ENCODE measurements around the gene PLAAT3. TPM values are rescaled to one million over a fixed set of nuclear protein-coding genes. Genes with fewer than 3 reads are reported as not detected.

The PLAAT3 gene
- total RNA-seq, 1 experiment from 2014 or later, result 3.6 TPM

DNA sequence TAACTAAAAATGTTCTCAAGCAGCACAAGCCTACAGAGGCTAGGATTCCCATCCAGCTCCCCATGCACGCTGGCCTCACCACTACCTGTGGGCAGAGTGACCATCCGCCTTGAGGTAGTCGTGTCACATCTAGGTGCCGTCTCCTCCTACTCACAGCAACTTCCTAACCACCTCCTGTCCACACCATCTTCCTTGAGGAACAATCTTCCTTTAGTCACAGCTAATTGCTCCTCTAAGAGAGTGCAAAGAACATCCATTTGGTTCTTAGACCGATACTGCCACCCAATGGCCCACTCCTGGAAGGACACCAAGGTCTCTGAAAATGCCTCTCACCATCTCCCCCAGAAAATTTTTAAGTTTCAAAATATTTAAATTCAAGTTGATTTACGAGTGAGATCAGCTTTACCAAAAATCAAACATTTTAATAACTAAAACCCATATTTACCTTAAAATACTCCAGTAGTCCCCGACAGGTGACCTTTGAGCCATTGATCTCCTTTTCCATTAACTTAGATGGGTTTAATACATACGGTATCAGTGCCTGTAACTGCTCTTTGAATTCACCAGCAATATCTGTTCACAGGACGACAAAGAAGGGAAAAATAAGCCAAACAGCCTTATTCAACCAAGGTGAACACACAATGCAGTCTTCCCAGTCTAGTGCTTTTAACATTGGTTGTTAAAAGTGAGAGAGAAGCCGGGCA, 21.7 kb upstream of the PLAAT3 start:
- intact Hi-C loops (cut with micrococcal nuclease), result loop anchor here (1.0 to 10.0 kb wide), 2 partner anchors 157 to 309 kb away; no protein-coding TSS in a partner anchor
- Mint-ChIP-seq H3K4me1 (ENCODE audit: insufficient read depth, unreplicated experiment) (peaks cover 6% of the 10 kb centered on the region), H3K27me3 (ENCODE audit: insufficient read depth, unreplicated experiment) (no peaks in the 10 kb centered on the region), H3K4me3 (ENCODE audit: unreplicated experiment) (no peak overlapping the region), H3K36me3 (ENCODE audit: insufficient read depth, unreplicated experiment) (peaks cover 82% of the 10 kb centered on the region), H3K9me3 (ENCODE audit: unreplicated experiment) (no peaks in the 10 kb centered on the region), H3K27ac (ENCODE audit: low read depth, unreplicated experiment) (no peak overlapping the region)
- BruUV-seq (replicated peaks), result no TSS peak
- CTCF ChIA-PET, result interaction anchor here (0.5 to 10.4 kb wide), 17 partner anchors 9 to 357 kb away, joined by 3 to 160 read pairs (median 4); no protein-coding TSS in a partner anchor
- POLR2A ChIA-PET, result interaction anchor here (0.6 to 1.3 kb wide), 2 partner anchors 9 to 157 kb away, joined by 4 to 11 read pairs; no protein-coding TSS in a partner anchor
- TF ChIP-seq, protein P1, sequence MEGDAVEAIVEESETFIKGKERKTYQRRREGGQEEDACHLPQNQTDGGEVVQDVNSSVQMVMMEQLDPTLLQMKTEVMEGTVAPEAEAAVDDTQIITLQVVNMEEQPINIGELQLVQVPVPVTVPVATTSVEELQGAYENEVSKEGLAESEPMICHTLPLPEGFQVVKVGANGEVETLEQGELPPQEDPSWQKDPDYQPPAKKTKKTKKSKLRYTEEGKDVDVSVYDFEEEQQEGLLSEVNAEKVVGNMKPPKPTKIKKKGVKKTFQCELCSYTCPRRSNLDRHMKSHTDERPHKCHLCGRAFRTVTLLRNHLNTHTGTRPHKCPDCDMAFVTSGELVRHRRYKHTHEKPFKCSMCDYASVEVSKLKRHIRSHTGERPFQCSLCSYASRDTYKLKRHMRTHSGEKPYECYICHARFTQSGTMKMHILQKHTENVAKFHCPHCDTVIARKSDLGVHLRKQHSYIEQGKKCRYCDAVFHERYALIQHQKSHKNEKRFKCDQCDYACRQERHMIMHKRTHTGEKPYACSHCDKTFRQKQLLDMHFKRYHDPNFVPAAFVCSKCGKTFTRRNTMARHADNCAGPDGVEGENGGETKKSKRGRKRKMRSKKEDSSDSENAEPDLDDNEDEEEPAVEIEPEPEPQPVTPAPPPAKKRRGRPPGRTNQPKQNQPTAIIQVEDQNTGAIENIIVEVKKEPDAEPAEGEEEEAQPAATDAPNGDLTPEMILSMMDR (IDR thresholded peaks at IDR 0.05; ENCODE audit: unreplicated experiment), result peak; percentile 71
- DNase-seq (ENCODE audit: unreplicated experiment), result peak; percentile 66

DNA sequence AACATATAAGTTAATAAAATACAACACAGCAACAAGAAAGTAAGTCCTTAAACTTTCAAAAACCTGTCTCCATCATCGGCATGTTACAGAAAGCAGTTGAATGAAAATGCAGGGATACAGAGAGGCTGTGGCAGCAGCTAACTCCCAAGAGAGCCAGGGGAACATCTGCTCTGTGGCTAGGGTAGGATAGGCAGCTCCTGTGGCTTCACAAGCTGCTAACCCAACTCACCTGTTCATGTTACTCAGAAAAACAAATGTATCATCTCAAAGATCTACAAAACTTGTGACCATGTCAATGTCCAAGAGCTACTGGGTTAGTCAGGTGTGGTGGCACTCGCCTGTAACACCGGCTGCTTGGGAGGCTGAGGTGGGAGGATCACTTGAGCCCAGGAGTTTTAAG, 15.2 kb upstream of the PLAAT3 start:
- POLR2A ChIA-PET, result interaction anchor here (0.6 to 1.6 kb wide), 4 partner anchors 19 to 150 kb away, joined by 3 to 4 read pairs (median 3); no protein-coding TSS in a partner anchor
- DNase-seq (ENCODE audit: unreplicated experiment), result no peak

DNA sequence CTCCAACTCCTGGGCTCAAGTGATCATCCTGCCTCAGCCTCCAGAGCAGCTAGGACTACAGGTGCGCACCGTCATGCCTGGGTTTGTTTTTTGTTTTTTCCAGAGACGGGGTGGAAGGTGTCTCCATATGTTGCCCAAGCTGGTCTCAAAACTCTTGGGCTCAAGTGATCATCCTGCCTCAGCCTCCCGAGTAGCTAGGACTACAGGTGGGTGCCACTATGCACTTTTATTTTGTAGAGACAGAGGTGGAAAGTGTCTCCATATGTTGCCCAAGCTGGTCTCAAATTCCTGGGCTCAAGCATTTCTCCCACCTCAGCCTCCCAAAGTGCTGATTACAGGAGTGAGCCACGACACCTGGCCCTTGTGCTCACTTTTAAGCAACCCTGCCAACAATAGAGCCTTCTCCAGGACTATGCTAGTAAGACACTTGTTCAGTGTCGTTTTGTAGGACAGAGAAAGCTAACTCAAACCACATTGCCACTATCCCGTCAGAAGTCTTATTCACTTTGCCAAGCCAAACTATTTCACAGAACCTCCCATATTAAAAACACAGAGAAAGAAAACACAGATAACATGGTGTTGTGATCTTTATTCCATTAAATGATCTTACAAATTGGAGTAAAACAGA, 9.4 kb upstream of the PLAAT3 start:
- Mint-ChIP-seq H3K36me3 (ENCODE audit: insufficient read depth, unreplicated experiment) (peaks cover 15% of the 10 kb centered on the region), H3K9me3 (ENCODE audit: unreplicated experiment) (no peaks in the 10 kb centered on the region), H3K27ac (ENCODE audit: low read depth, unreplicated experiment) (no peak overlapping the region), H3K27me3 (ENCODE audit: insufficient read depth, unreplicated experiment) (no peaks in the 10 kb centered on the region), H3K4me1 (ENCODE audit: insufficient read depth, unreplicated experiment) (peaks cover 16% of the 10 kb centered on the region), H3K4me3 (ENCODE audit: unreplicated experiment) (no peak overlapping the region)
- ChIA-PET POLR2A (interaction anchor here (0.6 to 1.1 kb wide), 3 partner anchors 65 to 710 kb away, joined by 3 to 4 read pairs (median 3); no protein-coding TSS in a partner anchor), CTCF (interaction anchor here (0.6 to 13.0 kb wide), 3 partner anchors 12 to 144 kb away, joined by 4 to 93 read pairs (median 10); no protein-coding TSS in a partner anchor)
- DNase-seq (ENCODE audit: unreplicated experiment), result no peak
- TF ChIP-seq, protein P1 (IDR thresholded peaks at IDR 0.05; ENCODE audit: unreplicated experiment), result no peak
- intact Hi-C loops (cut with micrococcal nuclease), result no loop called here
- BruUV-seq (replicated peaks), result no TSS peak

More for the DNA sequence above, 15.2 kb upstream of the PLAAT3 start:
- H3K36me3 Mint-ChIP-seq (ENCODE audit: insufficient read depth, unreplicated experiment), result peaks cover 73% of the 10 kb centered on the region
- intact Hi-C loops (cut with micrococcal nuclease), result no loop called here
- H3K9me3 Mint-ChIP-seq (ENCODE audit: unreplicated experiment), result no peaks in the 10 kb centered on the region
- CTCF ChIA-PET, result interaction anchor here (0.5 to 13.0 kb wide), 4 partner anchors 10 to 150 kb away, joined by 3 to 93 read pairs (median 4); no protein-coding TSS in a partner anchor
- H3K4me3 Mint-ChIP-seq (ENCODE audit: unreplicated experiment), result no peak overlapping the region
- H3K27me3 Mint-ChIP-seq (ENCODE audit: insufficient read depth, unreplicated experiment), result no peaks in the 10 kb centered on the region
- H3K4me1 Mint-ChIP-seq (ENCODE audit: insufficient read depth, unreplicated experiment), result no peaks in the 10 kb centered on the region
- TF ChIP-seq, protein P1 (IDR thresholded peaks at IDR 0.05; ENCODE audit: unreplicated experiment), result no peak
- BruUV-seq (replicated peaks), result no TSS peak
- no peak overlapping the region for H3K27ac Mint-ChIP-seq (ENCODE audit: low read depth, unreplicated experiment)

DNA sequence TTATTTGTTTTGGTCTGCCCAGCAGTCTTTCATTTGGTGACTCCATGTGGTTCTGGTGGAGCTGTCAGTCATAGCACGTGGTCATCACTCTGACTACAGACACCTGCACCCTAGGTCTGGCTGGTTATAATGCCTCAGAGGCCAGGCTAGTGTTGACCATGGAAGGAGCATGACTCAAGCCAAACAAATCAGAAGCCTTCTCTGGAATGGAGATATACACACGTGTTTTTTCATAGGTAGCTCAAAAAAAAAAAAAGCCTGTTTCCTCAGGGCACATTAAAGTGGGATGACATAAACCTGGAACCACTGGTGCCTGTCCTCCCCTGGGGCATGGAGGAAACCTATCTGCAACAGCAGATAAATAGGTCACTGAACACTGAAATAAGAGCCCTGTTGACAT, 8.1 kb upstream of the PLAAT3 start:
- intact Hi-C loops (cut with micrococcal nuclease), result no loop called here
- Mint-ChIP-seq H3K4me3 (ENCODE audit: unreplicated experiment) (no peak overlapping the region), H3K9me3 (ENCODE audit: unreplicated experiment) (no peaks in the 10 kb centered on the region), H3K36me3 (ENCODE audit: insufficient read depth, unreplicated experiment) (peaks cover 2% of the 10 kb centered on the region), H3K4me1 (ENCODE audit: insufficient read depth, unreplicated experiment) (peaks cover 16% of the 10 kb centered on the region), H3K27me3 (ENCODE audit: insufficient read depth, unreplicated experiment) (no peaks in the 10 kb centered on the region), H3K27ac (ENCODE audit: low read depth, unreplicated experiment) (no peak overlapping the region)
- ChIA-PET POLR2A (interaction anchor here (0.6 to 1.5 kb wide), 4 partner anchors 9 to 142 kb away, joined by 3 to 7 read pairs (median 4); no protein-coding TSS in a partner anchor), CTCF (interaction anchor here (0.6 to 13.0 kb wide), 5 partner anchors 13 to 143 kb away, joined by 3 to 93 read pairs (median 3); no protein-coding TSS in a partner anchor)
- DNase-seq (ENCODE audit: unreplicated experiment), result peak; percentile 26
- TF ChIP-seq, protein P1 (IDR thresholded peaks at IDR 0.05; ENCODE audit: unreplicated experiment), result no peak
- TSS peak; percentile 9 for BruUV-seq (replicated peaks)
